A549 (cell line): ENCODE data around the gene ANXA8.
"Not testable (repeated sequence)": the region's sequence is repeated elsewhere in the genome, so short reads cannot be mapped to it uniquely, and the experiment has no call there.

Source experiments
- HOXA7 ChIP-seq: fragments of 250-450 bp; sonication (Bioruptor Pico); IDR thresholded peaks from 2 replicates; pipeline ENCODE4 v1.5.0; 2020; ENCODE audit warnings: mild to moderate bottlenecking, moderate library complexity
- JUN ChIP-seq, 2 experiments: fragments of >200 bp; sonication (Bioruptor Twin); formaldehyde crosslinking; IDR thresholded peaks; 2 replicates in 1 of 2; 3 replicates in 1 of 2; pipeline ENCODE4 v1.6.1; 2016 to 2017
- MAZ ChIP-seq: fragments of 150-350 bp; IDR thresholded peaks from 2 replicates; pipeline ENCODE4 v1.6.1; 2014; ENCODE audit warnings: antibody characterized with exemption, low read depth, low read length, borderline replicate concordance
- MYC ChIP-seq: IDR thresholded peaks from 2 replicates; pipeline ENCODE4 v1.6.1; 2012; ENCODE audit warnings: mild to moderate bottlenecking, inconsistent platforms, low read length, improper control_type of control experiment, borderline replicate concordance
- PHF8 ChIP-seq: fragments of 200-600 bp; sonication (generic); IDR thresholded peaks from 2 replicates; pipeline ENCODE4 v1.6.1; 2016; ENCODE audit warnings: low read depth, mild to moderate bottlenecking, antibody characterized with exemption, moderate library complexity, borderline replicate concordance
- POLR2A ChIP-seq: IDR thresholded peaks from 2 replicates; pipeline ENCODE4 v1.6.1; 2012; ENCODE audit warnings: mild to moderate bottlenecking, low read length
- TF ChIP-seq, protein P1 (sequence below): fragments of >200 bp; sonication (Bioruptor Twin); formaldehyde crosslinking; IDR thresholded peaks from 3 replicates; pipeline ENCODE4 v1.5.1; 2016
- TF ChIP-seq, protein P2 (sequence below): fragments of 150-350 bp; IDR thresholded peaks from 2 replicates; pipeline ENCODE4 v1.6.1; 2014; ENCODE audit warnings: low read depth, mild to moderate bottlenecking, low read length

DNA sequence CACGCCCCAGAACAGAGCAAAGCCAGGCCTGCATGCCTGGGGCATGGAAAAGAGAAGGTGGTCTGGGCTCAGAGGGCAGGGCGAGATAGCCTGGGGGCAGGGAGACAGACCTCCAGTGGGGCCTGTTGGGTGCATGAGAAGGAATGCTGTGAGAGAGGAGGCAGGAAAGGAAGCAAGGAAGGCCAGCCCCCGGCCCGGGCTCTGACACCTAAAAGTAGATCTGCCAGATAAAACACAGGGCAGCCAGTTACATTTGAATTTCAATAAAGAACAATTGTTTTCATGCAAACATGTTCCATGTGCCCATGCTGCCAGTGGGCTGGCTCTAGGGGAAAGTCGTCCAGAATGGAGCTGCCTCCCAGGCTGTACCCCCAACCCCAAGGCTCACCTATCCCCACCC lies 5.8 kb downstream of the ANXA8 start:
- TF ChIP-seq, protein P1, sequence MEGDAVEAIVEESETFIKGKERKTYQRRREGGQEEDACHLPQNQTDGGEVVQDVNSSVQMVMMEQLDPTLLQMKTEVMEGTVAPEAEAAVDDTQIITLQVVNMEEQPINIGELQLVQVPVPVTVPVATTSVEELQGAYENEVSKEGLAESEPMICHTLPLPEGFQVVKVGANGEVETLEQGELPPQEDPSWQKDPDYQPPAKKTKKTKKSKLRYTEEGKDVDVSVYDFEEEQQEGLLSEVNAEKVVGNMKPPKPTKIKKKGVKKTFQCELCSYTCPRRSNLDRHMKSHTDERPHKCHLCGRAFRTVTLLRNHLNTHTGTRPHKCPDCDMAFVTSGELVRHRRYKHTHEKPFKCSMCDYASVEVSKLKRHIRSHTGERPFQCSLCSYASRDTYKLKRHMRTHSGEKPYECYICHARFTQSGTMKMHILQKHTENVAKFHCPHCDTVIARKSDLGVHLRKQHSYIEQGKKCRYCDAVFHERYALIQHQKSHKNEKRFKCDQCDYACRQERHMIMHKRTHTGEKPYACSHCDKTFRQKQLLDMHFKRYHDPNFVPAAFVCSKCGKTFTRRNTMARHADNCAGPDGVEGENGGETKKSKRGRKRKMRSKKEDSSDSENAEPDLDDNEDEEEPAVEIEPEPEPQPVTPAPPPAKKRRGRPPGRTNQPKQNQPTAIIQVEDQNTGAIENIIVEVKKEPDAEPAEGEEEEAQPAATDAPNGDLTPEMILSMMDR: not testable (repeated sequence)
- not testable (repeated sequence) for TF ChIP-seq MYC; PHF8; POLR2A; MAZ; JUN (IDR thresholded peaks at IDR 0.05); HOXA7 (CRISPR knock-in tag)
- TF ChIP-seq, protein P2, sequence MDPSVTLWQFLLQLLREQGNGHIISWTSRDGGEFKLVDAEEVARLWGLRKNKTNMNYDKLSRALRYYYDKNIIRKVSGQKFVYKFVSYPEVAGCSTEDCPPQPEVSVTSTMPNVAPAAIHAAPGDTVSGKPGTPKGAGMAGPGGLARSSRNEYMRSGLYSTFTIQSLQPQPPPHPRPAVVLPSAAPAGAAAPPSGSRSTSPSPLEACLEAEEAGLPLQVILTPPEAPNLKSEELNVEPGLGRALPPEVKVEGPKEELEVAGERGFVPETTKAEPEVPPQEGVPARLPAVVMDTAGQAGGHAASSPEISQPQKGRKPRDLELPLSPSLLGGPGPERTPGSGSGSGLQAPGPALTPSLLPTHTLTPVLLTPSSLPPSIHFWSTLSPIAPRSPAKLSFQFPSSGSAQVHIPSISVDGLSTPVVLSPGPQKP: not testable (repeated sequence)
